GM20431 (cell line): ENCODE results near the gene VGLL4.

ENCODE experiments used
- in situ Hi-C: fragments of 300-500 bp; cut with MseI, MboI; formaldehyde crosslinking; loops from one replicate; pipeline ENCODE4 v1.15.0; 2020; ENCODE audit warnings: low sequenced_read_pairs; ENCODE audit not compliant: unreplicated experiment

VGLL4 gene

GRCh38 chr3:11632966-11633365, 10.7 kb downstream of the VGLL4 start:
- in situ Hi-C loops, result no loop called here

- in situ Hi-C loops, result no loop called here
These were observed 11.2 kb downstream of the VGLL4 start for GRCh38 chr3:11632564-11632963.

GRCh38 chr3:11631820-11632219, 11.9 kb downstream of the VGLL4 start:
- in situ Hi-C loops, result no loop called here

GRCh38 chr3:11629716-11630115, 14.0 kb downstream of the VGLL4 start:
- in situ Hi-C loops, result no loop called here

- in situ Hi-C loops, result no loop called here
These were observed 16.1 kb downstream of the VGLL4 start for GRCh38 chr3:11627612-11628011.

GRCh38 chr3:11626084-11626463, 17.6 kb downstream of the VGLL4 start:
- in situ Hi-C loops, result no loop called here

- in situ Hi-C loops, result no loop called here
These were observed 18.2 kb downstream of the VGLL4 start for GRCh38 chr3:11625376-11626083.

- in situ Hi-C loops, result no loop called here
These were observed 18.9 kb downstream of the VGLL4 start for GRCh38 chr3:11624704-11625375.

- in situ Hi-C loops, result no loop called here
These were observed 19.6 kb downstream of the VGLL4 start for GRCh38 chr3:11624161-11624560.

GRCh38 chr3:11622586-11623550, 20.8 kb downstream of the VGLL4 start:
- in situ Hi-C loops, result no loop called here

GRCh38 chr3:11621077-11621476, 22.6 kb downstream of the VGLL4 start:
- in situ Hi-C loops, result no loop called here

- in situ Hi-C loops, result no loop called here
These were observed 23.6 kb downstream of the VGLL4 start for GRCh38 chr3:11619946-11620652.

GRCh38 chr3:11619461-11619860, 24.3 kb downstream of the VGLL4 start:
- in situ Hi-C loops, result no loop called here

GRCh38 chr3:11618904-11619303, 24.8 kb downstream of the VGLL4 start:
- in situ Hi-C loops, result no loop called here

- in situ Hi-C loops, result no loop called here
These were observed 27.2 kb downstream of the VGLL4 start for GRCh38 chr3:11616551-11616950.

- in situ Hi-C loops, result no loop called here
These were observed 29.7 kb downstream of the VGLL4 start for GRCh38 chr3:11613851-11614487.

GRCh38 chr3:11613319-11613718, 30.4 kb downstream of the VGLL4 start:
- in situ Hi-C loops, result no loop called here

- in situ Hi-C loops, result no loop called here
These were observed 31.1 kb downstream of the VGLL4 start for GRCh38 chr3:11612515-11613188.

- in situ Hi-C loops, result no loop called here
These were observed 32.3 kb downstream of the VGLL4 start for GRCh38 chr3:11611341-11611799.
